Nephron (organoid): ENCODE measurements around the gene TUBGCP6.
"Not testable (repeated sequence)": the region's sequence is repeated elsewhere in the genome, so short reads cannot be mapped to it uniquely, and the experiment has no call there.

Experiments used
- H3K27ac Mint-ChIP-seq, 3 experiments: 2 replicates each; pipeline ENCODE4 v1.8.0; 2020; ENCODE audit warnings: mixed read lengths in 3 of 3, mild to moderate bottlenecking in 2 of 3, moderate library complexity in 1 of 3
- H3K27me3 Mint-ChIP-seq: 2 replicates; pipeline ENCODE4 v1.8.0; 2021; ENCODE audit warnings: low read depth, mild to moderate bottlenecking, moderate library complexity, mixed read lengths
- H3K36me3 Mint-ChIP-seq: 2 replicates; pipeline ENCODE4 v1.8.0; 2020; ENCODE audit warnings: low read depth, mixed read lengths
- H3K4me1 Mint-ChIP-seq: 2 replicates; pipeline ENCODE4 v1.8.0; 2020; ENCODE audit warnings: mixed read lengths
- H3K4me3 Mint-ChIP-seq, 3 experiments: 2 replicates each; pipeline ENCODE4 v1.8.0; 2020; ENCODE audit warnings: mild to moderate bottlenecking in 3 of 3, mixed read lengths in 3 of 3, moderate library complexity in 2 of 3
- H3K9me3 Mint-ChIP-seq: 2 replicates; pipeline ENCODE4 v1.8.0; 2020; ENCODE audit warnings: mixed read lengths
- TF ChIP-seq, protein P1 (sequence below), 3 experiments: fragments of 200-600 bp; sonication (generic); IDR thresholded peaks; one replicate each; pipeline ENCODE4 v1.5.0; 2021; ENCODE audit warnings: antibody characterized with exemption in 3 of 3; ENCODE audit not compliant: unreplicated experiment in 3 of 3

Gene TUBGCP6

GRCh38 chr22:50169774-50170341, 75.0 kb downstream of the TUBGCP6 start:
- Mint-ChIP-seq H3K9me3 (no peaks in the 10 kb centered on the region), H3K27me3 (peaks cover 63% of the 10 kb centered on the region), H3K27ac (no peak overlapping the region), H3K36me3 (no peaks in the 10 kb centered on the region), H3K4me1 (no peaks in the 10 kb centered on the region), H3K4me3 (peak overlapping the region; percentile 54 to 68 (median 60))
- TF ChIP-seq, protein P1, sequence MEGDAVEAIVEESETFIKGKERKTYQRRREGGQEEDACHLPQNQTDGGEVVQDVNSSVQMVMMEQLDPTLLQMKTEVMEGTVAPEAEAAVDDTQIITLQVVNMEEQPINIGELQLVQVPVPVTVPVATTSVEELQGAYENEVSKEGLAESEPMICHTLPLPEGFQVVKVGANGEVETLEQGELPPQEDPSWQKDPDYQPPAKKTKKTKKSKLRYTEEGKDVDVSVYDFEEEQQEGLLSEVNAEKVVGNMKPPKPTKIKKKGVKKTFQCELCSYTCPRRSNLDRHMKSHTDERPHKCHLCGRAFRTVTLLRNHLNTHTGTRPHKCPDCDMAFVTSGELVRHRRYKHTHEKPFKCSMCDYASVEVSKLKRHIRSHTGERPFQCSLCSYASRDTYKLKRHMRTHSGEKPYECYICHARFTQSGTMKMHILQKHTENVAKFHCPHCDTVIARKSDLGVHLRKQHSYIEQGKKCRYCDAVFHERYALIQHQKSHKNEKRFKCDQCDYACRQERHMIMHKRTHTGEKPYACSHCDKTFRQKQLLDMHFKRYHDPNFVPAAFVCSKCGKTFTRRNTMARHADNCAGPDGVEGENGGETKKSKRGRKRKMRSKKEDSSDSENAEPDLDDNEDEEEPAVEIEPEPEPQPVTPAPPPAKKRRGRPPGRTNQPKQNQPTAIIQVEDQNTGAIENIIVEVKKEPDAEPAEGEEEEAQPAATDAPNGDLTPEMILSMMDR (IDR thresholded peaks at IDR 0.05; ENCODE audit: unreplicated experiment in 3 of 3) = no peak

- H3K27ac Mint-ChIP-seq = peak overlapping the region in 1 of 3 experiments; percentile 24
- H3K4me1 Mint-ChIP-seq = no peaks in the 10 kb centered on the region
- TF ChIP-seq, protein P1 (IDR thresholded peaks at IDR 0.05; ENCODE audit: unreplicated experiment in 3 of 3) = no peak
- peak overlapping the region; percentile 86 to 87 (median 86) for H3K4me3 Mint-ChIP-seq
- peaks cover 59% of the 10 kb centered on the region for H3K27me3 Mint-ChIP-seq
- no peaks in the 10 kb centered on the region for H3K36me3 Mint-ChIP-seq
- no peaks in the 10 kb centered on the region for H3K9me3 Mint-ChIP-seq
These were observed 75.6 kb downstream of the TUBGCP6 start for GRCh38 chr22:50169181-50169759.

DNA sequence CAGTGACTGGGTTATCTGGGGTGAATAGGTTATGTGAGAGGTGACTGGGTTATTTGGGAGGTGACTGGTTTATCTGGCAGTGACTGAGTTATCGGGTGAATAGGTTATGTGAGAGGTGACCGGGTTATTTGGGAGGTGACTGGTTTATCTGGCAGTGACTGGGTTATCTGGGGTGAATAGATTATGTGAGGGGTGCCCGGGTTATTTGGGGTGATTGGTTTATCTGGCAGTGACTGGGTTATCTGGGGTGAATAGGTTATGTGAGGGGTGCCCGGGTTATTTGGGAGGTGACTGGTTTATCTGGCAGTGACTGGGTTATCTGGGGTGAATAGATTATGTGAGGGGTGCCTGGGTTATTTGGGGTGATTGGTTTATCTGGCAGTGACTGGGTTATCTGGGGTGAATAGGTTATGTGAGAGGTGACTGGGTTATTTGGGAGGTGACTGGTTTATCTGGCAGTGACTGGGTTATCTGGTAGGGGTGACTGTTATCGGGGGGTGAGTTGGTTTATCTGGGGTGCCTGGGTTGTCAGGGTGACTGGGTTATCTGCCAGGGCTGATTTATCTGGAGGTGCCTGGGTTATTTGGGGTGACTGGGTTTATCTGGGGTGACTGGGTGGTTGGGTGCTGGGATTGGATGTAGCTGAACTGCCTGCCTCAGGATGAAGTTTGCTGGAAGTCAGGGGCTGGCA, 76.2 kb downstream of the TUBGCP6 start:
- peaks cover 57% of the 10 kb centered on the region for H3K27me3 Mint-ChIP-seq
- H3K4me1 Mint-ChIP-seq, H3K27ac Mint-ChIP-seq, H3K36me3 Mint-ChIP-seq, H3K9me3 Mint-ChIP-seq: not testable (repeated sequence)
- peak overlapping the region; percentile 86 to 87 (median 86) for H3K4me3 Mint-ChIP-seq

GRCh38 chr22:50167689-50168489, 76.9 kb downstream of the TUBGCP6 start:
- no peaks in the 10 kb centered on the region for H3K36me3 Mint-ChIP-seq
- H3K9me3 Mint-ChIP-seq = no peaks in the 10 kb centered on the region
- peak overlapping the region; percentile 68 to 87 (median 72) for H3K4me3 Mint-ChIP-seq

More at GRCh38 chr22:50167689-50168489, 76.9 kb downstream of the TUBGCP6 start:
- TF ChIP-seq, protein P1 (IDR thresholded peaks at IDR 0.05; ENCODE audit: unreplicated experiment in 3 of 3) = no peak
- Mint-ChIP-seq H3K27me3 (peaks cover 57% of the 10 kb centered on the region), H3K4me1 (no peaks in the 10 kb centered on the region), H3K27ac (no peak overlapping the region)
